ENCODE results near the gene KCNB1.

The KCNB1 gene

GRCh38 chr20:49468412-49468811 is 14.1 kb downstream of the KCNB1 start:
- TF ChIP-seq Cebpa-rat (IDR thresholded peaks at IDR 0.05): no peak
- no peak overlapping the region for H3K4me3 ChIP-seq
- H3K9me3 ChIP-seq (replicated peaks in 1 of 11): no peaks in the 10 kb centered on the region
- H3K4me1 ChIP-seq: no peaks in the 10 kb centered on the region
- H3K27ac ChIP-seq: no peak overlapping the region
- no peaks in the 10 kb centered on the region for H4K20me1 ChIP-seq
- H3K9ac ChIP-seq: no peak overlapping the region
- no peaks in the 10 kb centered on the region for H3K36me3 ChIP-seq
- H3K27me3 ChIP-seq: no peaks in the 10 kb centered on the region
- H3K4me2 ChIP-seq: no peak overlapping the region

GRCh38 chr20:49466114-49466912 is 16.2 kb downstream of the KCNB1 start:
- Histone ChIP-seq H4K20me1 (no peaks in the 10 kb centered on the region), H3K36me3 (no peaks in the 10 kb centered on the region), H3K9ac (no peak overlapping the region), H3K4me2 (no peak overlapping the region), H3K4me3 (no peak overlapping the region), H3K9me3 (replicated peaks in 1 of 11) (no peaks in the 10 kb centered on the region), H3K27ac (no peak overlapping the region), H3K4me1 (no peaks in the 10 kb centered on the region), H3K27me3 (no peaks in the 10 kb centered on the region)
- no peak for TF ChIP-seq Cebpa-rat (IDR thresholded peaks at IDR 0.05)

DNA sequence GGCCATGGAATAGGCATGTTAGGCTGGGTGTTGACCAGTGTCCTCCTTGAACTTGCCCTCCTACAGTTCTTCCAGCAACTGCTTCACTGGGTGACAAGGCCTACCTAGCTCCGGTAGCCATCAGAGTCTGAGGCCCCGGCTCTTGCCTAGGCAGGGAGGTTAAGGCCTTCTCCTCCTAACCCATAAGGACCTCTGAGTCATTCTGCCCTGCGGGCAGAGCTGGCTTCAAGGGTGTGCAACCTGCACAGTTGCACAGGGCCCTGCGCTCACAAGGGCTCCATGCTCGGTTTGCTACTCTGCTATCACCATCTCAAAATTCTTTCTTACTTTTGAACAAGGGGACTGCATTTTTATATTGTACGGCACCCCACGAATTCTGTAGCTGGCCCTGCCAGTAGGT is 17.9 kb downstream of the KCNB1 start:
- H3K4me2 ChIP-seq: no peak overlapping the region
- H3K9ac ChIP-seq: no peak overlapping the region
- no peak for TF ChIP-seq Cebpa-rat (IDR thresholded peaks at IDR 0.05)
- H3K36me3 ChIP-seq: no peaks in the 10 kb centered on the region
- no peak overlapping the region for H3K4me3 ChIP-seq
- H3K4me1 ChIP-seq: no peaks in the 10 kb centered on the region
- no peaks in the 10 kb centered on the region for H3K9me3 ChIP-seq (replicated peaks in 1 of 11)
- no peaks in the 10 kb centered on the region for H4K20me1 ChIP-seq
- no peaks in the 10 kb centered on the region for H3K27me3 ChIP-seq
- no peak overlapping the region for H3K27ac ChIP-seq

- no peak overlapping the region for H3K4me3 ChIP-seq
- no peaks in the 10 kb centered on the region for H3K27me3 ChIP-seq
- H3K9ac ChIP-seq: no peak overlapping the region
- no peaks in the 10 kb centered on the region for H4K20me1 ChIP-seq
- H3K4me2 ChIP-seq: no peak overlapping the region
- H3K27ac ChIP-seq: no peak overlapping the region
- no peaks in the 10 kb centered on the region for H3K36me3 ChIP-seq
- no peak for TF ChIP-seq Cebpa-rat (IDR thresholded peaks at IDR 0.05)
- no peaks in the 10 kb centered on the region for H3K9me3 ChIP-seq (replicated peaks in 1 of 11)
- no peaks in the 10 kb centered on the region for H3K4me1 ChIP-seq
Measured at GRCh38 chr20:49462626-49463025, 19.8 kb downstream of the KCNB1 start.

GRCh38 chr20:49461894-49462620 is 20.4 kb downstream of the KCNB1 start:
- Histone ChIP-seq H4K20me1 (no peaks in the 10 kb centered on the region), H3K4me2 (no peak overlapping the region), H3K4me3 (no peak overlapping the region), H3K27me3 (no peaks in the 10 kb centered on the region), H3K36me3 (no peaks in the 10 kb centered on the region), H3K9ac (no peak overlapping the region), H3K27ac (no peak overlapping the region), H3K9me3 (replicated peaks in 1 of 11) (no peaks in the 10 kb centered on the region), H3K4me1 (no peaks in the 10 kb centered on the region)
- TF ChIP-seq Cebpa-rat (IDR thresholded peaks at IDR 0.05): no peak

GRCh38 chr20:49460916-49461315 is 21.6 kb downstream of the KCNB1 start:
- Histone ChIP-seq H3K4me3 (no peak overlapping the region), H3K9me3 (replicated peaks in 1 of 11) (no peaks in the 10 kb centered on the region), H3K27me3 (no peaks in the 10 kb centered on the region)

GRCh38 chr20:49460131-49460530 is 22.3 kb downstream of the KCNB1 start:
- TF ChIP-seq Cebpa-rat (IDR thresholded peaks at IDR 0.05): no peak
- Histone ChIP-seq H3K4me2 (no peak overlapping the region), H3K9ac (no peak overlapping the region), H3K4me1 (no peaks in the 10 kb centered on the region), H3K9me3 (replicated peaks in 1 of 11) (no peaks in the 10 kb centered on the region), H3K36me3 (no peaks in the 10 kb centered on the region), H3K27ac (no peak overlapping the region), H4K20me1 (no peaks in the 10 kb centered on the region), H3K4me3 (no peak overlapping the region), H3K27me3 (no peaks in the 10 kb centered on the region)

More at GRCh38 chr20:49460916-49461315, 21.6 kb downstream of the KCNB1 start:
- no peaks in the 10 kb centered on the region for H3K36me3 ChIP-seq
- H3K27ac ChIP-seq: no peak overlapping the region
- no peaks in the 10 kb centered on the region for H4K20me1 ChIP-seq
- no peak overlapping the region for H3K4me2 ChIP-seq
- H3K4me1 ChIP-seq: no peaks in the 10 kb centered on the region
- TF ChIP-seq Cebpa-rat (IDR thresholded peaks at IDR 0.05): no peak
- H3K9ac ChIP-seq: no peak overlapping the region

- Histone ChIP-seq H4K20me1 (no peaks in the 10 kb centered on the region), H3K4me1 (no peaks in the 10 kb centered on the region), H3K36me3 (no peaks in the 10 kb centered on the region), H3K27me3 (no peaks in the 10 kb centered on the region), H3K4me2 (no peak overlapping the region), H3K27ac (no peak overlapping the region), H3K9me3 (replicated peaks in 1 of 11) (no peaks in the 10 kb centered on the region), H3K9ac (no peak overlapping the region), H3K4me3 (no peak overlapping the region)
- TF ChIP-seq Cebpa-rat (IDR thresholded peaks at IDR 0.05): no peak
Measured at GRCh38 chr20:49459684-49460083, 22.8 kb downstream of the KCNB1 start.

DNA sequence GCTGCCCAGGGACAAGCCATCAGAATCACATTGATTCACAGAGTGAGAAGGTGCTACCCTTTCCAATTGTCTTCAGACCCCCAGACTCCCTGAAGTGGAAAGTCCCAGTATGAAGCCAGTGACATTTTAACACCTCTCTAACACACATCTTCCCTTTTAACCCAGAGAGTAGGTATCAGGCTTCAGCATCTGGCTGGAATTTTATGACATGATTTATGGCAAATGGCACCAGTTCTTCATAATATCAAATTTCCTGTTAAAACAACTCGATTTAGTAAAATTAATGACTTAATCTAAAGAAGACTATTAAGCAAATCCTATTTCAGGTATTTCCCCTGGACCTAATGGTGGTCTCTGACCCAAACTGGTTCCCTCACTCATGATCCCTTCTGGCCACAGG is 25.0 kb downstream of the KCNB1 start:
- Histone ChIP-seq H3K9ac (no peak overlapping the region), H3K4me3 (no peak overlapping the region), H3K9me3 (replicated peaks in 1 of 11) (no peaks in the 10 kb centered on the region), H3K4me2 (no peak overlapping the region), H3K4me1 (no peaks in the 10 kb centered on the region), H3K36me3 (no peaks in the 10 kb centered on the region), H4K20me1 (no peaks in the 10 kb centered on the region), H3K27ac (no peak overlapping the region), H3K27me3 (no peaks in the 10 kb centered on the region)
- TF ChIP-seq Cebpa-rat (IDR thresholded peaks at IDR 0.05): no peak

DNA sequence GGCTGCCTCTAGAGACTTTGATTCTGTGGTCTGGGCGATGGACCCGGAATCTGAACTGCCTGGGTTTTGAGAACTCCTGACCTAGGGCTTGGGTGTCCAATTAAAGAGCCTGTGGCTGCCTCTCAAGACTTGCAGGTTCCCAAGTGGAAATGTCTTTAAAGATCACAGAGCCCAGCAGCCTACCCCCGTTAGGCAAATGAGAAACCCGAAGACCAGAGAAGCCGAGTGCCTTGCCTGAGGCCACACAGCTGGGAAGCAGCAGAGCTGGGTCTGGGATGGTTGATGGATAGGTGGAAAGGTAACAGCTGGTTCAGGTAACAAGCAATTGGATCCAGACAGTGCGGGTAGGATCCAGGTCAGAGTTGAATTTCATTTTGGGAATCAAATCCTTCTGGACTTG is 25.8 kb downstream of the KCNB1 start:
- no peaks in the 10 kb centered on the region for H3K4me1 ChIP-seq
- no peaks in the 10 kb centered on the region for H3K27me3 ChIP-seq
- H4K20me1 ChIP-seq: no peaks in the 10 kb centered on the region
- H3K4me2 ChIP-seq: no peak overlapping the region
- H3K36me3 ChIP-seq: no peaks in the 10 kb centered on the region
- H3K9ac ChIP-seq: no peak overlapping the region
- no peak overlapping the region for H3K27ac ChIP-seq
- no peak for TF ChIP-seq Cebpa-rat (IDR thresholded peaks at IDR 0.05)
- no peak overlapping the region for H3K4me3 ChIP-seq
- H3K9me3 ChIP-seq (replicated peaks in 1 of 11): no peaks in the 10 kb centered on the region
